GM18909 (cell line): ENCODE data around the gene LYZL6.
"Not testable (repeated sequence)": the region's sequence is repeated elsewhere in the genome, so short reads cannot be mapped to it uniquely, and the experiment has no call there.

Experiments used
- ATAC-seq: cut with Tn5 transposase; IDR thresholded peaks from one replicate; pipeline ENCODE4 v1.9.1; 2021; ENCODE audit warnings: mild to moderate bottlenecking; ENCODE audit not compliant: unreplicated experiment, poor library complexity

Gene LYZL6

GRCh38 chr17:35948092-35948491 lies 4.6 kb upstream of the LYZL6 start:
- ATAC-seq, result no peak

DNA sequence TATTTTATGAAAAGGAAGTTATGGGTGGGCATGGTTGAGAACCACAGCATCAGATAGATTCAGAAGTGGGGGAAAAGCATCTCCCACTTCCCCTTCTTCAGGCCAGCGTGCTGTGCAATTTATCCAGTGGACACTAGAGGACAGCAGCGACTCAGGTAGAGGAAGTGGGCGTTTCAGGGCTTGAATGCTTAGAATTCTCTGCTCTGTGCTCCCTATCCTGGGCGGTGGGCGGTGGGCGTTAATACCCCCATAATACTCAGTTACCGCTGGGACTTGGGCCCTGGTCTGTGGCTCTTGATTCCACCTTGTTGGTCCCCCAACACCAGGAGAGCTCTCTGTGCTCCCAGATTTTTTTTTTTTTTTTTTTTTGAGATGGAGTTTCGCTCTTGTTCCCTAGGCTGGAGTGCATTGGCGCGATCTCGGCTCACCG lies 3.7 kb upstream of the LYZL6 start:
- ATAC-seq, result no peak

- no peak for ATAC-seq
Observed at GRCh38 chr17:35944151-35944550, 638 bp upstream of the LYZL6 start.

GRCh38 chr17:35942588-35943186 lies 826 bp downstream of the LYZL6 start:
- ATAC-seq, result no peak

DNA sequence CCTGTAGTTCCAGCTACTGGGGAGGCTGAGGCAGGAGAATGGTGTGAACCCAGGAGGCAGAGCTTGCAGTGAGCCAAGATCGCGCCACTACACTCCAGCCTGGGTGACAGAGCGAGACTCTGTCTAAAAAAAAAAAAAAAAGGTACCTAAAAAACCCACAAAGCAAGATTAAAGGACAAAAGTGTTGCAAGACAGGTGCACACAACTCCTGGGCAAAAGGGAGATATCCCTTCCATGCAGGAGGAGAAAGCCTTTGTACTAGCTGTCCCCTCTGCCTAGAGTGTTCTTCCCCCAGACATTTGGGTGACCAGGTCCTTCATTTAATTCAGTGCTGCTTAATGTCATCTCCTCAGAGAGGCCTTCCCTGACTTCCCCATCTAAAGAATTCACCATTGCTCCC lies 5.0 kb downstream of the LYZL6 start:
- ATAC-seq, result not testable (repeated sequence)

- no peak for ATAC-seq
Observed at GRCh38 chr17:35936063-35936462, 7.5 kb downstream of the LYZL6 start.

DNA sequence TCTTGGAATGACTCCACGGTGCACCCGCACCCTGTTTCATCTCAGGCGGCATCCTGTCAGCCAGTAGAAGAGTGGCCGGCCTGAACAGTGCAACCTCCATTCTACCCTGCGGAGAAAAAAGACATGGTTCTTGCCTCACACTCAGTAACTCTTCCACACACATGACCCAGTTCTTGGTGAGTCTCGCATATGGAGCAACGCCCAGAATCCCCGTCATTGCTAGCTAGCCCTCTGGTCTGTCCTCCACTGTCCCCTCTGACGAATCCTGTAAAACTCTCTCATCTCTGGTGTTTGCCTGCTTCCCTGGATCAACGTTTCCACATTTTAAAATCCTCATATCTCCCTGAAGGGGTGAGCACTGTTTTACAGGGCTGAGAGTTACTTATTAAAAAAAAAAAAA lies 8.8 kb downstream of the LYZL6 start:
- ATAC-seq, result no peak

- ATAC-seq, result no peak
Observed at GRCh38 chr17:35932586-35932985, 10.9 kb downstream of the LYZL6 start.

- no peak for ATAC-seq
Observed at GRCh38 chr17:35931794-35932425, 11.6 kb downstream of the LYZL6 start.

- ATAC-seq, result peak; percentile 68
Observed at GRCh38 chr17:35930211-35931065, 13.1 kb downstream of the LYZL6 start, which contains the start of gene RDM1. RDM1 (minus strand) TSS chr17:35930773; CDS start chr17:35930727, 46 bp downstream.

DNA sequence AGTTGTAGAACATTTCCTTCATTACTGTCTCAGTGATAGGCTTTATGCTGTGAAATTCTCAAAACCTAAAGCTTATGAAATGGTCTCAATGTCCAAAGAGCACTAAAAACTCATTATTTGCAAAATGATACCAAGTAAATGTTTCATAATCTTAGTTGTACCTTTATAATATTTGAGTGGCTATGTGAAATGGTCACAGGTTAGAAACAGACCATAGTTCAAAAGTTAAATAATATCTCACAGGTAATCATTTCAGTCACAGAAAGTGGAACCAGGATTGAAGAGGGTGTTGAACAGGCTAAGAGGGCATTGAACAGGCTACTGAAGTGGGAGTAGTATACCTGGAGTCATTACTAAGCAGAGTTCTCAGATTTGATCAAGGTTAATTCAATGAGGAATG lies 15.8 kb downstream of the LYZL6 start:
- ATAC-seq, result no peak

DNA sequence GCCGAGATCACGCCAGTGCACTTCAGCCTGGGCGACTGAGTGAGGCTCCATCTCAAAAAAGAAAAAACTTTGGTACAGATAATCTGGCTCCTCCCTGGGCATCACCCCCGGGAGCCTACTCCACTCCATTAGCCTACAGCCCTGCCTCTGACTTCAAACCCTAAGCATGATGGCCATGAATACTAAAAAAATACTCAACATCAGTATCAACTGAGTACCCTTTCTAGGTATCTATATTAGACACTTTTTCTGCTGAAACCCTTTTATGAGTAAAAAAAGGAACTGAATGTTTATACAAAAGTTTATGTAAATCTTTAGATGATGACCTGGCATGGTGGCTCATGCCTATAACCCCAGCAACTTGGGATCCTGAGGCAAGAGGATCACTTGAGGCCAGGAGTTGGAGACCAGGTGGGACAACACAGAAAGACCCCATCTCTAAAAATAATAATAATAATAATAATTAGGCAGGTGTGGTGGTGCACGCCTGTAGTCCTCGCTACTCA lies 19.9 kb downstream of the LYZL6 start:
- no peak for ATAC-seq

- no peak for ATAC-seq
Observed at GRCh38 chr17:35920229-35920628, 23.3 kb downstream of the LYZL6 start.

DNA sequence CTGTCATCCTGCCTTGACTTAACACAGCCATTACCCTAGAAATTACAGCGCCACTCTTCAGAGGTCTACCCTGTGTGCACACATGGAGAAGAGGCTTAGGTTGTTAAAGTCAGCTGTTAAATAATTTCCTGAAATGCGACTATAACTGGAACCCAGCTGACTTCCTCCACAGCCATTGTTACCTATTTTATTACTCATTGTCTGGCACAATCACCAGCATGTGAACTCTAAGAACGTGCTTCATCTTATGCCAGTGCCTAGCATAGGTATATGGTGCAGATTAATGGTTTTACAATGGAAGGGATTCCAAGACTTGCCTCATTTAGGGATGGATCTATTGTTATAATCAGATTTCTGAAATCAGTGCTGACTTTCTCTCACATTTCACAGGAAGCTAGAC lies 24.8 kb downstream of the LYZL6 start:
- ATAC-seq, result no peak

GRCh38 chr17:35917519-35918213 lies 25.8 kb downstream of the LYZL6 start:
- no peak for ATAC-seq

GRCh38 chr17:35915153-35915964 lies 28.2 kb downstream of the LYZL6 start:
- no peak for ATAC-seq

DNA sequence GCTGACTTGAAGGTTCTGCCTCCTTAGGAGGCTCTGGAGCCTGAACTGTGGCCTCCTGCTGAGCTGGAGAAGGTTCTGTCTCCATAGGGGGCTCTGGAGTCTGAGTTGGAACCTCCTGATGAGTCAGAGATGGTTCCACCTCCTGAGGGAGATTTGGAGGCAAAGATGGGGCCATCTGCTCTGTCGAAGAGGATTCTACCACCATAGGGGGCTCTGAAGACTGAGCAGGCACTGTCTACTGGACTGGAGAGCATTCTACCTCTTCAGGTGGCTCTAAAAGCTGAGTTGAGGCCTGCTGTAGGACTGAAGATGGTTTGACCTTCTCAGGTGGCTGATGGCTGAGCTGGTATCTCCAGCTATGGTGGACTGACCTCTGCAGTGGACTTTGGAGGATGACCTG lies 29.2 kb downstream of the LYZL6 start:
- ATAC-seq, result no peak

- ATAC-seq, result no peak
Observed at GRCh38 chr17:35913609-35914008, 29.9 kb downstream of the LYZL6 start.

DNA sequence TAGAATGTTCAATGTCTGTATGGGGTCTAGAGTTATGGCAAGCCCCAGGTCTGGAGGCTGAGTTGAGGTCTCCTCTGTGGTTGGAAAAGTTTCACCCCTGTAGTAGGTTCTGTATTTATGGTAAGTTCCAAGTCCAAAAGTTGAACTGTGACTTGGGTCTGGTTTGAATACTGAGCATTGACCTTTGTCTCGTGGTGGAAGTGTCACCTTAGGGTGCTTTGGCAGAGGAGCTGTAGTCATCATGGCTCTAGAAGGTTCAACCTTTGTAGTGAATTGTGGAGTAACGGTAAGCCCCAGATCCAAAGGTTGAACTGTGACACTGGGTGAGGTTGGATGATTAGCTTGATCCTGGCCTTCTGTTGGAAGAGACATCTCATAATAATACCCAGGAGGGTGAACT lies 30.6 kb downstream of the LYZL6 start:
- no peak for ATAC-seq
